ENCODE data around the gene PHF21B.

PHF21B gene

GRCh38 chr22:44947846-44948245, 62.0 kb downstream of the PHF21B start:
- no peak for TF ChIP-seq ZNF274 (IDR thresholded peaks at IDR 0.05; ENCODE audit: low read depth, low read length)
- no peak overlapping the region for H3K4me3 ChIP-seq (ENCODE audit: low read length)

- H3K4me3 ChIP-seq (ENCODE audit: low read length): no peak overlapping the region
- no peak for TF ChIP-seq ZNF274 (IDR thresholded peaks at IDR 0.05; ENCODE audit: low read depth, low read length)
Measured at GRCh38 chr22:44947049-44947448, 62.8 kb downstream of the PHF21B start.

GRCh38 chr22:44944883-44945601, 64.8 kb downstream of the PHF21B start:
- H3K4me3 ChIP-seq (ENCODE audit: low read length): no peak overlapping the region
- TF ChIP-seq ZNF274 (IDR thresholded peaks at IDR 0.05; ENCODE audit: low read depth, low read length): no peak

- no peak overlapping the region for H3K4me3 ChIP-seq (ENCODE audit: low read length)
- TF ChIP-seq ZNF274 (IDR thresholded peaks at IDR 0.05; ENCODE audit: low read depth, low read length): no peak
Measured at GRCh38 chr22:44943701-44944324, 66.0 kb downstream of the PHF21B start.

GRCh38 chr22:44942979-44943700, 66.7 kb downstream of the PHF21B start:
- H3K4me3 ChIP-seq (ENCODE audit: low read length): no peak overlapping the region

GRCh38 chr22:44942056-44942455, 67.7 kb downstream of the PHF21B start:
- no peak for TF ChIP-seq ZNF274 (IDR thresholded peaks at IDR 0.05; ENCODE audit: low read depth, low read length)
- H3K4me3 ChIP-seq (ENCODE audit: low read length): no peak overlapping the region

More at GRCh38 chr22:44942979-44943700, 66.7 kb downstream of the PHF21B start:
- no peak for TF ChIP-seq ZNF274 (IDR thresholded peaks at IDR 0.05; ENCODE audit: low read depth, low read length)

GRCh38 chr22:44941207-44941606, 68.6 kb downstream of the PHF21B start:
- no peak overlapping the region for H3K4me3 ChIP-seq (ENCODE audit: low read length)
- no peak for TF ChIP-seq ZNF274 (IDR thresholded peaks at IDR 0.05; ENCODE audit: low read depth, low read length)

- no peak overlapping the region for H3K4me3 ChIP-seq (ENCODE audit: low read length)
- no peak for TF ChIP-seq ZNF274 (IDR thresholded peaks at IDR 0.05; ENCODE audit: low read depth, low read length)
Measured at GRCh38 chr22:44940130-44940529, 69.7 kb downstream of the PHF21B start.

- TF ChIP-seq ZNF274 (IDR thresholded peaks at IDR 0.05; ENCODE audit: low read depth, low read length): no peak
Measured at GRCh38 chr22:44939451-44939850, 70.4 kb downstream of the PHF21B start.

GRCh38 chr22:44938886-44939285, 70.9 kb downstream of the PHF21B start:
- no peak overlapping the region for H3K4me3 ChIP-seq (ENCODE audit: low read length)
- TF ChIP-seq ZNF274 (IDR thresholded peaks at IDR 0.05; ENCODE audit: low read depth, low read length): no peak

More at GRCh38 chr22:44939451-44939850, 70.4 kb downstream of the PHF21B start:
- no peak overlapping the region for H3K4me3 ChIP-seq (ENCODE audit: low read length)

GRCh38 chr22:44937216-44937615, 72.6 kb downstream of the PHF21B start:
- H3K4me3 ChIP-seq (ENCODE audit: low read length): no peak overlapping the region
- no peak for TF ChIP-seq ZNF274 (IDR thresholded peaks at IDR 0.05; ENCODE audit: low read depth, low read length)

GRCh38 chr22:44936201-44936600, 73.6 kb downstream of the PHF21B start:
- TF ChIP-seq ZNF274 (IDR thresholded peaks at IDR 0.05; ENCODE audit: low read depth, low read length): no peak
- no peak overlapping the region for H3K4me3 ChIP-seq (ENCODE audit: low read length)

GRCh38 chr22:44935724-44936123, 74.1 kb downstream of the PHF21B start:
- TF ChIP-seq ZNF274 (IDR thresholded peaks at IDR 0.05; ENCODE audit: low read depth, low read length): no peak
- H3K4me3 ChIP-seq (ENCODE audit: low read length): no peak overlapping the region

GRCh38 chr22:44934454-44934735, 75.4 kb downstream of the PHF21B start:
- no peak overlapping the region for H3K4me3 ChIP-seq (ENCODE audit: low read length)
- TF ChIP-seq ZNF274 (IDR thresholded peaks at IDR 0.05; ENCODE audit: low read depth, low read length): no peak
